ENCODE results near the gene HBA2. TPM values are rescaled to one million over a fixed set of nuclear protein-coding genes. Genes with fewer than 3 reads are reported as not detected.
"Not testable (repeated sequence)": the region's sequence is repeated elsewhere in the genome, so short reads cannot be mapped to it uniquely, and the experiment has no call there.

Gene HBA2
- total RNA-seq, 2 experiments from 2014 or later: not detected

- Histone ChIP-seq H3K27ac (ENCODE audit: low read depth in 1 of 2, low read length in 2 of 2) (no peak overlapping the region), H3K36me3 (ENCODE audit: insufficient read depth, low read length) (no peaks in the 10 kb centered on the region), H3K9me3 (ENCODE audit: control insufficient read depth in 1 of 2, insufficient read depth in 1 of 2, low read length in 2 of 2) (peaks cover 0 to 4% of the 10 kb centered on the region in 2 experiments), H3K4me1 (ENCODE audit: insufficient read depth, low read length) (peaks cover 8% of the 10 kb centered on the region), H3K4me3 (ENCODE audit: low read length) (no peak overlapping the region), H3K27me3 (ENCODE audit: control insufficient read depth in 1 of 2, insufficient read depth in 2 of 2, low read length in 2 of 2) (peaks cover 28 to 33% of the 10 kb centered on the region in 2 experiments)
- no peaks in the 10 kb centered on the region for H3K9me3 Mint-ChIP-seq
- ChIA-PET CTCF (no interaction called here), POLR2A (no interaction called here)
- ATAC-seq (ENCODE audit: poor library complexity): no peak
- peaks cover 58% of the 10 kb centered on the region for H3K27me3 Mint-ChIP-seq
- intact Hi-C loops (cut with DNase I, micrococcal nuclease): no loop called here
- no peak overlapping the region for H3K4me3 Mint-ChIP-seq
- H3K36me3 Mint-ChIP-seq (ENCODE audit: low read depth): no peaks in the 10 kb centered on the region
- no peak overlapping the region for H3K27ac Mint-ChIP-seq
- peaks cover 10% of the 10 kb centered on the region for H3K4me1 Mint-ChIP-seq (ENCODE audit: low read depth)
- DNase-seq: no peak
- TF ChIP-seq CTCF (IDR thresholded peaks at IDR 0.05): no peak
Observed at GRCh38 chr16:159136-159849, 13.4 kb upstream of the HBA2 start.

- H3K27ac Mint-ChIP-seq; H3K4me3 ChIP-seq (ENCODE audit: low read length); intact Hi-C loops (cut with DNase I, micrococcal nuclease); H3K9me3 ChIP-seq (ENCODE audit: control insufficient read depth in 1 of 2, insufficient read depth in 1 of 2, low read length in 2 of 2); CTCF ChIA-PET; ATAC-seq (ENCODE audit: poor library complexity); H3K4me3 Mint-ChIP-seq; H3K9me3 Mint-ChIP-seq; H3K4me1 Mint-ChIP-seq (ENCODE audit: low read depth); H3K36me3 ChIP-seq (ENCODE audit: insufficient read depth, low read length); POLR2A ChIA-PET; H3K4me1 ChIP-seq (ENCODE audit: insufficient read depth, low read length); H3K36me3 Mint-ChIP-seq (ENCODE audit: low read depth); H3K27ac ChIP-seq (ENCODE audit: low read depth in 1 of 2, low read length in 2 of 2); DNase-seq: not testable (repeated sequence)
- peaks cover 23 to 28% of the 10 kb centered on the region in 2 experiments for H3K27me3 ChIP-seq (ENCODE audit: control insufficient read depth in 1 of 2, insufficient read depth in 2 of 2, low read length in 2 of 2)
- peaks cover 51% of the 10 kb centered on the region for H3K27me3 Mint-ChIP-seq
Observed at GRCh38 chr16:160242-160641, 12.4 kb upstream of the HBA2 start.

GRCh38 chr16:160691-161190 lies 11.9 kb upstream of the HBA2 start:
- no peak overlapping the region for H3K27ac ChIP-seq (ENCODE audit: low read depth in 1 of 2, low read length in 2 of 2)
- DNase-seq: no peak

More at GRCh38 chr16:160691-161190, 11.9 kb upstream of the HBA2 start:
- H3K4me3 Mint-ChIP-seq: no peak overlapping the region
- ChIA-PET POLR2A (no interaction called here), CTCF (no interaction called here)
- H3K27me3 Mint-ChIP-seq: peaks cover 52% of the 10 kb centered on the region
- no peaks in the 10 kb centered on the region for H3K9me3 Mint-ChIP-seq
- TF ChIP-seq CTCF (IDR thresholded peaks at IDR 0.05): no peak
- H3K36me3 Mint-ChIP-seq (ENCODE audit: low read depth): no peaks in the 10 kb centered on the region
- H3K4me3 ChIP-seq (ENCODE audit: low read length): no peak overlapping the region
- ATAC-seq (ENCODE audit: poor library complexity): no peak
- intact Hi-C loops (cut with DNase I, micrococcal nuclease): no loop called here
- H3K27ac Mint-ChIP-seq: no peak overlapping the region
- no peaks in the 10 kb centered on the region for H3K36me3 ChIP-seq (ENCODE audit: insufficient read depth, low read length)
- peaks cover 9% of the 10 kb centered on the region for H3K4me1 ChIP-seq (ENCODE audit: insufficient read depth, low read length)
- peaks cover 25 to 29% of the 10 kb centered on the region in 2 experiments for H3K27me3 ChIP-seq (ENCODE audit: control insufficient read depth in 1 of 2, insufficient read depth in 2 of 2, low read length in 2 of 2)
- peaks cover 4% of the 10 kb centered on the region for H3K4me1 Mint-ChIP-seq (ENCODE audit: low read depth)
- peaks cover 0 to 8% of the 10 kb centered on the region in 2 experiments for H3K9me3 ChIP-seq (ENCODE audit: control insufficient read depth in 1 of 2, insufficient read depth in 1 of 2, low read length in 2 of 2)
